Measurements from ENCODE around the gene GPR55. TPM values are rescaled to one million over a fixed set of nuclear protein-coding genes. Genes with fewer than 3 reads are reported as not detected.

GPR55 gene
- total and polyA plus RNA-seq, 11 donors = 0.03 to 0.36 (median 0.11) TPM; not detected in 6

DNA sequence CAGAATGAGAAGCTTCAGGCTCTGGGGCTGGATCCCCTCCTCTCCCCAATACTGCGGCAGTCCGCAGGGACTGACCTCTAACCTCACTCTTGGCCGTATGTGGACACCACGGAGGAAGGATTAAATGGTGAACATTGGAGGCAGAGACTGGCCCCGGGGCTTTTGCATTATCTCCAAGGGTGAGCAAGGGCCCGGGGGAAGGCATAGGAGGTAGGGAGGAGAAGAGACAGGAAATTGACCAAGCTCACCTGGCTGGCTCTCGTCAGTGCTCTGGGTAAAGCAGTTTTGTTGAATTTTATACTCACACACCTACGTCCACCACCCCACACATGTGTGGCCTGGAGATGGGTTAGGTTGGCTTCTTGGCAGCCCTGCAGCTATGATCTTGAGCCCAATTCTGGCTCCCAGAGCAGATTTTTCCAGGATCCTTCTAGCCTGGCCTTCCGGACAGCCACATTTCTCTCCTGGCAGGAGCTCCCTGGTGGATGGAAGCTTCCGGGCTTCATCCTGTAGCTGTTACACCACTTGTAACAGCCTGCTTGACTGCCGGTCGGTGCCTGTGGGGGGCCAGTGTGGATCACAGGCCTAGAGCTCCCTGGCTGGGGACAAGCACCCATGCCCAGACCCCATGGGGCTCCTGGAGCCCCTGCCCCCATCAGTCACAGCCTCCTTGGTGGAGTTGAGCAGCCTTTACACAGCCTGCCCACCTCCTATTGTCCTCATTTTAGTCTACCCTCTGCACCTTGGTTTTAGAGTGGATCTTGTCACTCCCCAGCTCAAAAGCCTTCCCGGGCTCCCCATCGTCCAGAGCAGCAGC, 52.7 kb downstream of the GPR55 start:
- Histone ChIP-seq H3K27me3 (no peaks in the 10 kb centered on the region), H3K4me1 (peaks cover 0 to 36% (median 13%) of the 10 kb centered on the region in 12 donors), H3K27ac (peak overlapping the region in 1 of 12 donors; percentile 73), H3K4me3 (no peak overlapping the region), H3K36me3 (peaks cover 0 to 17% (median 0%) of the 10 kb centered on the region in 9 donors), H3K9me3 (no peaks in the 10 kb centered on the region)
- ATAC-seq (no peak), DNase-seq (peak in 2 of 5 donors; percentile 13 to 42)
- 70 to 87% (median 75%) methylated on average over 12 to 14 of the region's 14 CpGs for WGBS, 4 donors
- TF ChIP-seq POLR2A (IDR thresholded peaks at IDR 0.05) = no peak
- TF ChIP-seq, protein P1, sequence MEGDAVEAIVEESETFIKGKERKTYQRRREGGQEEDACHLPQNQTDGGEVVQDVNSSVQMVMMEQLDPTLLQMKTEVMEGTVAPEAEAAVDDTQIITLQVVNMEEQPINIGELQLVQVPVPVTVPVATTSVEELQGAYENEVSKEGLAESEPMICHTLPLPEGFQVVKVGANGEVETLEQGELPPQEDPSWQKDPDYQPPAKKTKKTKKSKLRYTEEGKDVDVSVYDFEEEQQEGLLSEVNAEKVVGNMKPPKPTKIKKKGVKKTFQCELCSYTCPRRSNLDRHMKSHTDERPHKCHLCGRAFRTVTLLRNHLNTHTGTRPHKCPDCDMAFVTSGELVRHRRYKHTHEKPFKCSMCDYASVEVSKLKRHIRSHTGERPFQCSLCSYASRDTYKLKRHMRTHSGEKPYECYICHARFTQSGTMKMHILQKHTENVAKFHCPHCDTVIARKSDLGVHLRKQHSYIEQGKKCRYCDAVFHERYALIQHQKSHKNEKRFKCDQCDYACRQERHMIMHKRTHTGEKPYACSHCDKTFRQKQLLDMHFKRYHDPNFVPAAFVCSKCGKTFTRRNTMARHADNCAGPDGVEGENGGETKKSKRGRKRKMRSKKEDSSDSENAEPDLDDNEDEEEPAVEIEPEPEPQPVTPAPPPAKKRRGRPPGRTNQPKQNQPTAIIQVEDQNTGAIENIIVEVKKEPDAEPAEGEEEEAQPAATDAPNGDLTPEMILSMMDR (IDR thresholded peaks at IDR 0.05) = no peak
- intact Hi-C loops (cut with DNase I) = no loop called here

DNA sequence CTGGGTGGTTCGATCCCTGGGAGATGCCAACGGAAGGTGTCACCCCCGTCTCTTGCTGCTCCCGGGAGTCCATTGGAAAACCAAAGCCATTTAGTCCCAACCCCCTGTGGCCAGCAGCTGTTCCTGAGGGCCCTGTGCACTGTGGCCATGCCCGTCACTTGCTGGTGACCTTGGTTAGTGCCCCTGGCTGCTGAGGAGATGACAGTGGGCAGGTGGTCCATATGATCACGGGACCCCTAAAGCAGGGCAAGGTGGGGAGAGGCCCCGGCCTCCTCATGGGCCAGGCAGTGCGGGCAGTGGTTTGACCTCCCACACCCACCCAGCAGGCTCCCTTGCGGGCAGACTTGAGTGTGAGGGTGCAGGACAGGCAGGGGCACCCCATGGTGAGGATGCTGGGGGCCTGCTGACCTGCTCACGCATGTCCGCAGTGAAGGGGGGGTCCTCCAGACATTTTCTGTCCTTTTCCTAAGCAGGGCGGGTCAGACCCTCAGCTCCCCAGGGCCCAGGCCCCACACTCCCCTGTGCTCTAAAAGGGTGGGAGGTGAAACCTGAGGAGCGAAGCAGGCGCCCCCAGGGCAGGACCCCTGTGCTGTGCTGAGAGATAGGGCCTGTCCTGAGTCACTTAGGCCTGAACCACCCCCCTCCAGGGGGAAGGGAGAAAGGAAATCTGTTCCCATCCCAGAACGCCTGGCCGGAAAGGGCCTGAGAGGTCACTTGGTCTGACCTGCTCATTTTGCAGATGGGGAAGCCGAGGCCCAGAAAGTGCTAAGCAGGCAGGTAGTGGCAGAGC, 53.5 kb downstream of the GPR55 start:
- Histone ChIP-seq H3K27me3 (no peaks in the 10 kb centered on the region), H3K4me1 (peaks cover 0 to 44% (median 16%) of the 10 kb centered on the region in 12 donors), H3K27ac (peak overlapping the region in 3 of 12 donors; percentile 2 to 73 (median 28)), H3K4me3 (no peak overlapping the region), H3K36me3 (peaks cover 0 to 9% (median 0%) of the 10 kb centered on the region in 9 donors), H3K9me3 (no peaks in the 10 kb centered on the region)
- ATAC-seq = peak in 1 of 4 donors; percentile 4
- intact Hi-C loops (cut with DNase I) = no loop called here
- WGBS, 4 donors = 72 to 84% (median 82%) methylated on average over 16 to 17 of the region's 17 CpGs
- peak in 2 of 5 donors; percentile 25 to 63 for DNase-seq
- TF ChIP-seq POLR2A (IDR thresholded peaks at IDR 0.05) = no peak
- TF ChIP-seq, protein P1 (IDR thresholded peaks at IDR 0.05) = no peak

DNA sequence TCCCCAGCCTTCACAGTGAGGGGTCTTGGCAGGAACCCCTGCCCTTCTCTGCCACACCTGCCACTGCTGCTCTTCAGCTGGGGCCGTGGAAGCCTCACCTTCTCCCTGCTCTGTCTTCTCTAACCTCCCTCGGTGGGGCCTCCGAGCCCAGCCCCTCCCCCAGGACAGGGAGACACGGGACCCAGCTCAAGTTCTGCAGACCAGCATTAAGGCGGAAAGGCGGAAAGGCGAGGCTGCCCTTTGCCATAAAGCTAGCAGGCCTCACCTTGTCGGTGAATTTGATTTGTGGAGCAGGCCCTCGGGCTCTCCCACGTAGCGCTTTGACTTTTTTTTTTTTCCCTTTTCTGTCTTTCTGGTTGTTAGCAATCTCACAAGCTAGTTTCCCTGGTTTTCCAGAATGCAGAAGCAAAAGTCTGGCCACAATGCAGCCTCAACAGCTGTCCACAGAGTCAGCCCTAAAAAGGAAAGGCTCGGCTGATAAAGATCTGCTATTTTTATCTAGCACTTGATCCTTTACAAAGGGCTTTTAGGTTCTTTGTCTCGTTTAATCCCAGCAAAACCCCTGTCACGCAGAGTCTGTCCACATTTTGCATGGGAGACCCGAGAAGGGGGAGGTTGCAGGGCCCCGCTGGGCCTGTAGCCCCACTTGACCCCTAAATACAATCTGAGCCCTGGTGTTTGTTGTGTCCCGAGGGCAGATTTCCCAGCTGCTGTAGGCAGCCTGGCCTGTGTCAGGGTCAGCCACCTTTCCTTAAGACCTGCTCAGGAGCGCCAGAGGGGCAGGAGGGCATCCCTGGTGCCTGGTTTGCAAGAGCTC, 54.3 kb downstream of the GPR55 start:
- intact Hi-C loops (cut with DNase I) = no loop called here
- Histone ChIP-seq H3K27me3 (no peaks in the 10 kb centered on the region), H3K9me3 (no peaks in the 10 kb centered on the region), H3K4me1 (peaks cover 0 to 52% (median 18%) of the 10 kb centered on the region in 12 donors), H3K4me3 (no peak overlapping the region), H3K27ac (peak overlapping the region in 4 of 12 donors; percentile 2 to 73 (median 14)), H3K36me3 (peaks cover 0 to 1% (median 0%) of the 10 kb centered on the region in 9 donors)
- WGBS, 4 donors = 55 to 63% (median 58%) methylated on average over 16 to 18 of the region's 18 CpGs
- ATAC-seq (no peak), DNase-seq (peak in 2 of 5 donors; percentile 19 to 43)
- TF ChIP-seq, protein P1 (IDR thresholded peaks at IDR 0.05) = no peak
- no peak for TF ChIP-seq POLR2A (IDR thresholded peaks at IDR 0.05)
